AG04450 (cell line): ENCODE results near the gene FBXW5. TPM values are rescaled to one million over a fixed set of nuclear protein-coding genes. Genes with fewer than 3 reads are reported as not detected.
A peak's percentile ranks its signal among the peaks of the same experiment; 100 is the strongest.

Experiments
- CTCF ChIA-PET: fragments of 300-600, 350-600 bp; formaldehyde crosslinking; extraction: SDS; loops from one replicate; lab custom pipeline; 2022; ENCODE audit warnings: antibody characterized with exemption, inconsistent platforms; lab: Charles Lee
- POLR2A ChIA-PET: fragments of 350-600 bp; formaldehyde crosslinking; extraction: SDS; loops from one replicate; lab custom pipeline; 2021; ENCODE audit warnings: antibody characterized with exemption, inconsistent platforms; lab: Yijun Ruan, JAX
- DNase-seq: peaks from one replicate; pipeline ENCODE4 v3.0.0-alpha.2; 2011; ENCODE audit warnings: low read depth, low spot score
- H3K27ac ChIP-seq: one replicate; pipeline ENCODE4 v1.5.1; 2012; ENCODE audit warnings: low read depth, low read length, control low read depth
- H3K27me3 ChIP-seq: one replicate; pipeline ENCODE4 v1.6.0; 2012; ENCODE audit warnings: low read length; ENCODE audit not compliant: control insufficient read depth, insufficient read depth
- H3K4me3 ChIP-seq: 2 replicates; pipeline ENCODE4 v1.5.1; 2011; ENCODE audit warnings: mild to moderate bottlenecking, low read depth, low read length, control low read depth
- H3K9me3 ChIP-seq: 2 replicates; pipeline ENCODE4 v1.5.1; 2012; ENCODE audit warnings: low read length; ENCODE audit not compliant: control insufficient read depth, insufficient read depth
- CTCF ChIP-seq: IDR thresholded peaks from 2 replicates; pipeline ENCODE4 v1.5.1; 2011; ENCODE audit warnings: low read depth, low read length, control low read depth, inconsistent platforms
- polyA plus RNA-seq: library from polyadenylated mRNA; depleted of rRNA; stranded (reverse); fragments of >200 nt; gene quantifications from 2 replicates; pipeline ENCODE4 v1.2.3, GENCODE V29; 2011

Gene FBXW5
- polyA plus RNA-seq, 1 experiment, result 31.2 TPM

DNA sequence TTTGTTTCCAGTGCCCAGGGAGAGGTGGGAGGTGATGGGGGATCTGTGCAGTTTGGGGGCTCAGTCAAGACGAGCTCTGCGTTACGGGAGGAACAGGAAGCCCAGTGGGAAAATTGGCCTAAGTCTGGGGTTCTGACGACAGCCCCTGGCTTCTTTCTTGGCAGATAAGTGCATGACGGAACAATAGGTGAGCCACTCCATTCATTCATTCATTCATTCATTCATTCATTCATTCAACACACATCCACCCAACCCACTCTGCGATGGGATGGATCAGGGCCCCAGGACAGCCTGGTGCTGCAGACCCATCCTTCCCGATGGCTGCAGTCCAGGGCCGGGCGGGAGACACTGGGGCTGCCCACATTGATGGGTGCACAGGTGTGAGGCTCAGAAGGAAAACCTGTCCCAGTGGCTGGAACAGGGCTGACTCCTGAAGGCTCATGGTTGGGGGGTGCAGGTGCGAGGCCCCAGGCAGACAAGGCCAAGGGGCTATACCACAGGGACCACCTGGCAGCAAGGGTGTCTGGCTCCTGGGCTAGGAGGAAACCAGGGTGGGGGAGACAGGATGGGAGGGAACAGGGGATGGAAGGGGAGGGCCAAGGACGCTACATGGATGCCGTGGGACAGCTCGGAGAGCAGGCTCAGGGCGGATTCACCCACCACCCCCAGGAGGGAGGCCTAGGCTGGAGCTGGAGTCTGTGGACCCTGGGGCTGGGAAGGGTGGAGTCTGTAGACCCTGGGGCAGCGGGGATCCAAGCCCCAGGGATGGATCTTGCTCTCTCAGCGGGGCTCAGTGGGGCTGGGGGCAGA, 36.3 kb upstream of the FBXW5 start:
- Histone ChIP-seq H3K27ac (no peak overlapping the region), H3K27me3 (peaks cover 37% of the 10 kb centered on the region), H3K9me3 (no peaks in the 10 kb centered on the region; the same call in 1 of the 2 replicates), H3K4me3 (no peak overlapping the region)
- DNase-seq, result no peak
- TF ChIP-seq CTCF, result no peak
- ChIA-PET POLR2A (no interaction called here), CTCF (no interaction called here)

DNA sequence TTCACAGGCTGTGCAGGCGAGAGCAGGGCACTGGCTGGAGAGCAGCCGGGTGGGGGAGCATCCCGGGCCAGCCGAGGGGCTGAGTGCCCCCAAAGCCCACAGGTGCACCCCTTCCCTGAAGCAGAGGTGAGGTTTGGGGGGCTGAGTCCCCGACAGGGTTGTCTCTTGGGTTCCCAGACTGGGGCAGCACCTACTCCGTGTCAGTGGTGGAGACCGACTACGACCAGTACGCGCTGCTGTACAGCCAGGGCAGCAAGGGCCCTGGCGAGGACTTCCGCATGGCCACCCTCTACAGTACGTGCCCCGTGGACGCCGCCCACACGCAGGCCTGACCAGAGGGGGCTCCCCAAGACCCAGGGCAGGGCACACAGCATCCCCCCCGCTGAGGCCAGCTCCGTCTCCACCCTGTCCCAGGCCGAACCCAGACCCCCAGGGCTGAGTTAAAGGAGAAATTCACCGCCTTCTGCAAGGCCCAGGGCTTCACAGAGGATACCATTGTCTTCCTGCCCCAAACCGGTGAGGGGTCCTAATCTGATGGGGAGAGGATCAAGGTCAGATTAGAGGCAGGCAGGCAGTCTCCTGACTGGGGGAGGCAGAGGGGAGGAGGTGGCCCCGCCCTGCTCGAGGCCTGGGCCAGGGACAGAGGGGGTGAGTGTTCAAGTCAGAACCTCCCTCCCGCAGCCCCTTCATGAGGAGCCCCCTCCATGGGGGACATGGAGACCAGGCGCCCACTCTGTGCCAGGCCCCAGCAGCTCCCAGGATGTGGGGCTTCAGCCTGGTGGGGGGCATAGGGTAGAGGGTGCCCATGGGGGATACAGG, 35.4 kb upstream of the FBXW5 start:
- no peak for TF ChIP-seq CTCF
- H3K27me3 ChIP-seq, result peaks cover 28% of the 10 kb centered on the region
- CTCF ChIA-PET, result no interaction called here
- POLR2A ChIA-PET, result no interaction called here
- no peak for DNase-seq
- H3K9me3 ChIP-seq, result no peaks in the 10 kb centered on the region; the same call in 1 of the 2 replicates
- H3K4me3 ChIP-seq, result no peak overlapping the region
- H3K27ac ChIP-seq, result no peak overlapping the region

DNA sequence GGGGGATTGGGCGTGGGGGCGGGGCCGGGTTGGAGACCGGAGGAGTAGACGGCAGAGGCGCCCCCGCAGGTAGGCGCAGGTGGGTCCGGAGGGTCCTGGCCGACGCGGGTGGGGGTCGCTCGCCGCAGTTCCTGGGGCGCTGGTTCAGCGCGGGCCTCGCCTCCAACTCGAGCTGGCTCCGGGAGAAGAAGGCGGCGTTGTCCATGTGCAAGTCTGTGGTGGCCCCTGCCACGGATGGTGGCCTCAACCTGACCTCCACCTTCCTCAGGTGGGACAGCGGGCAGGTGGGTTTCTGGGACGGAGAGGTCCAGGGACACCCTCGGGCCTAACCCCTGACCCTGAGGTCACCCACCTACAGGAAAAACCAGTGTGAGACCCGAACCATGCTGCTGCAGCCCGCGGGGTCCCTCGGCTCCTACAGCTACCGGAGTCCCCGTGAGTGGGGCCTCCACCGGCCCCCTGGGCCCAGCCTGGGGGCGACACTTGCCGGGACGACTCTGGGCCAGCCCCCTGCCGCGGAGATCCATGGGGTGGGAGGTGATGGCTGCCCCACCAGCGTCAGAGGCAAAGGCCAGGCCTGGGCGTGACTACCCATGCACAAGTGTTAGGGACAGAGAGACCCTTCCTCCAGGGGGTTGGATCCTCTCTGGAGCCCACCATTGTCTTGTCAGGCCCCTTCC, 34.5 kb upstream of the FBXW5 start:
- Histone ChIP-seq H3K4me3 (no peak overlapping the region), H3K27ac (no peak overlapping the region), H3K9me3 (no peaks in the 10 kb centered on the region; the same call in 1 of the 2 replicates), H3K27me3 (peaks cover 21% of the 10 kb centered on the region)
- TF ChIP-seq CTCF, result no peak
- no peak for DNase-seq
- ChIA-PET POLR2A (interaction anchor here (0.6 to 1.0 kb wide), 2 partner anchors 37 to 251 kb away, joined by 3 read pairs; no protein-coding TSS in a partner anchor), CTCF (interaction anchor here (0.7 kb wide), 1 partner anchor 137 kb away, joined by 3 read pairs; the partner anchor contains the start of gene AJM1)

GRCh38 chr9:136978073-136978864, 33.7 kb upstream of the FBXW5 start:
- DNase-seq, result no peak
- TF ChIP-seq CTCF, result no peak
- Histone ChIP-seq H3K4me3 (peak overlapping the region; percentile 62), H3K27me3 (peaks cover 14% of the 10 kb centered on the region), H3K9me3 (no peaks in the 10 kb centered on the region; the same call in 1 of the 2 replicates), H3K27ac (no peak overlapping the region)
- ChIA-PET CTCF (interaction anchor here (0.6 to 0.9 kb wide), 3 partner anchors 30 to 217 kb away, joined by 3 to 4 read pairs (median 3); partner anchors contain the start of gene AJM1), POLR2A (interaction anchor here (0.6 to 1.0 kb wide), 3 partner anchors 15 to 250 kb away, joined by 3 read pairs; no protein-coding TSS in a partner anchor)
